Measurements from ENCODE around the gene PDE6B.

The PDE6B gene

DNA sequence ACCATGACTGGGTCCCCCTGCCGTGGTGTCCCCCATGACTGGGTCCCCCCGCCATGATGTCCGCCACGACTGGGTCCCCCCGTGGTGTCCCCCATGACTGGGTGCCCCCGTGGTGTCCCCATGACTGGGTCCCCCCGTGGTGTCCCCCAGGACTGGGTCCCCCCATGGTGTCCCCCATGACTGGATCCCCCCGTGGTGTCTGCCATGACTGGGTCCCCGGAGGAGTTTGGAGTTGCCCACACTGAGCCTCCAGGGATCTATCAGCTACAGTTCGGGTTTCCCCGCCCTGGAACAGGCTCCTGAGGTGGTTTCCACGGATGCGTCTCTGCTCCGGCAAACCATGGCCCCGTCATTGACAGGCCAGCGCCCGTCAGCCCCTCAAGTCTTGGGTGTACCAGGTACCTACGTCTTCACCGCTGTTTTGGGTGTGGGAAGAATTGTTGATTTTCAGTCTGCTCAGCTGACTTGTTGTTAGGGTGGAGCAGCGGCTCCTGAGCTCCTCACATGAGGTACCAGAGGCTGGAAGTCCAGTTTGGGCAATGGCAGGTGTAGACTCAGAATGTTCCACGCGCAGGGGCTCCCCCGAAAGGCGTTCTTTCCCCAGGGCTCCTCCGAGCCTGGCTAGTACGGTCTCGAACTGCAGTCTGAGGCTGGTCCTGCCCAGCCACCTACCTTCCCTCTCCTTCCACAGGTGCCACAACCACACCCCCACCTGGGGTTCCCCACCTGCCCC lies 8.3 kb upstream of the PDE6B start:
- ChIA-PET CTCF (no interaction called here), POLR2A (ENCODE audit: low non-redundant PET) (no interaction called here)
- TF ChIP-seq, protein P1, sequence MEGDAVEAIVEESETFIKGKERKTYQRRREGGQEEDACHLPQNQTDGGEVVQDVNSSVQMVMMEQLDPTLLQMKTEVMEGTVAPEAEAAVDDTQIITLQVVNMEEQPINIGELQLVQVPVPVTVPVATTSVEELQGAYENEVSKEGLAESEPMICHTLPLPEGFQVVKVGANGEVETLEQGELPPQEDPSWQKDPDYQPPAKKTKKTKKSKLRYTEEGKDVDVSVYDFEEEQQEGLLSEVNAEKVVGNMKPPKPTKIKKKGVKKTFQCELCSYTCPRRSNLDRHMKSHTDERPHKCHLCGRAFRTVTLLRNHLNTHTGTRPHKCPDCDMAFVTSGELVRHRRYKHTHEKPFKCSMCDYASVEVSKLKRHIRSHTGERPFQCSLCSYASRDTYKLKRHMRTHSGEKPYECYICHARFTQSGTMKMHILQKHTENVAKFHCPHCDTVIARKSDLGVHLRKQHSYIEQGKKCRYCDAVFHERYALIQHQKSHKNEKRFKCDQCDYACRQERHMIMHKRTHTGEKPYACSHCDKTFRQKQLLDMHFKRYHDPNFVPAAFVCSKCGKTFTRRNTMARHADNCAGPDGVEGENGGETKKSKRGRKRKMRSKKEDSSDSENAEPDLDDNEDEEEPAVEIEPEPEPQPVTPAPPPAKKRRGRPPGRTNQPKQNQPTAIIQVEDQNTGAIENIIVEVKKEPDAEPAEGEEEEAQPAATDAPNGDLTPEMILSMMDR (conservative IDR thresholded peaks at IDR 0.05; ENCODE audit: low read depth) = no peak
- DNase-seq (ENCODE audit: low spot score) = no peak
- no peak overlapping the region for H3K27ac ChIP-seq

DNA sequence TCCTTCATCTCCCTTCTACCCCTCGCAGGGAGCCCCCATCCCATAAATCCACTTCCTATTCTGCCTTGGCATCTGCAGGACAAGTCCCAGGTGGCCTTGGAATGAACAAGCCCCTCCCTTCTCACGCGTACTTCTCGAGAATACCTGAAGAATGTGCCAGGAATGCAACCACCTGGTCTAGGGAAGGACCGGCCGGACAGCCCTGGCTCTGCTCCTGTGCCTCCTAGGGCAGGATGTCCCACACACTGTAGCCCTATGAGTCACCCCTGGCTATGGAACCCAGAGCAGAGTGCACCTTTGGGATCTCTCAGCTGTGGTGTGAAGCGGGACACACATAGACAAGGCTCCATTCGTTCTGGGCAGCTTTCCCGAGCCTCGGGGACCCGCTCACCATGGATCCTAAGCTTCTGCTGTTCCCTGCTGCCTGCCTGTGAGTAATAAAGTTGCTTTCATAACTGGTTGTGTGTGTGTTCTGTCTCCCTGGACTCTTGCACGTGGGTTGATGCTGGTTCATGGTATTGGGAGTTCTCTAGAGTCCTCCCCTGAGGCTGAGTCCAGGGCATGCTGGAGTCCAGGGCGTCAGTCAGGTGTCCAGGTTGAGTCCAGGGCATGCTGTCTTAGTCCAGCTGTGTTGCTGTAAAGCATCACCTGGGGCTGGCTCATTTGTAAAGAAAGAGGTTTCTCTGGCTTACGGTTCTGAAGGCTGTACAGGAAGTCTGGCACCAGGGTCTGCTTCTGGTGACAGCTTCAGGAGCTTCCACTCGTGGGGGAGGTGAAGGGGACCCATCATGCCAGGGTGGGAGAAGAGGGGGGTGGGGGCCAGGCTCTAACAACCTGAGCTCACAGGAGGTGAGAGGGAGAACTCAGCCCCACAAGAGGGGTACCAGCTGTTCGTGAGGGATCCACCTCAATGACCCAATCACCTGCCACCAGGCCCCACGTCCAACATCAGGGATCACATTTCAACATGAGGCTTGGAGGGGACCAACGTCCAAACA lies 7.4 kb upstream of the PDE6B start:
- peak; percentile 49 for DNase-seq (ENCODE audit: low spot score)
- ChIA-PET CTCF (no interaction called here), POLR2A (ENCODE audit: low non-redundant PET) (no interaction called here)
- TF ChIP-seq, protein P1 (conservative IDR thresholded peaks at IDR 0.05; ENCODE audit: low read depth) = no peak
- H3K27ac ChIP-seq = no peak overlapping the region

DNA sequence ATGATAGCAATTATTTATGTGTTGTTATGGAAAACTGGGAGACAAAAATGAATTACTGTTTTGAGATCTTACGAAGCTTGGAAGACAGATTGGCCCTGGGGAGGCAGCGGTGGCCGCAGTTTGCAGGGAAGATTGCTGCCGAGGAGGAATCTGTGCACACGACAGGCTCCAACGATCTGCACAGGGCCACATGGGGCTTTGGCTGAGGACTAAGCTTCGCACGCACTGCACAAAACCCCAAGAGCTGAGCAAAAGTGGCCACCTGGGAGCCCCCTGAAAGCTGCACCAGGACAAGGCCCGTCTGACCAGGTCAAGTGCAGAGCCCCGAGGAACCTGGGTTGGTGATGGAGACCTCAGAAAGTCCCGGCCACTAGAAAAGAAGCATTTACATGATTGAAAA lies 5.2 kb upstream of the PDE6B start:
- POLR2A ChIA-PET (ENCODE audit: low non-redundant PET) = no interaction called here
- TF ChIP-seq, protein P1 (conservative IDR thresholded peaks at IDR 0.05; ENCODE audit: low read depth) = no peak
- CTCF ChIA-PET = interaction anchor here (0.6 kb wide), 1 partner anchor 54 kb away, joined by 4 read pairs; no protein-coding TSS in a partner anchor
- H3K27ac ChIP-seq = no peak overlapping the region
- no peak for DNase-seq (ENCODE audit: low spot score)

DNA sequence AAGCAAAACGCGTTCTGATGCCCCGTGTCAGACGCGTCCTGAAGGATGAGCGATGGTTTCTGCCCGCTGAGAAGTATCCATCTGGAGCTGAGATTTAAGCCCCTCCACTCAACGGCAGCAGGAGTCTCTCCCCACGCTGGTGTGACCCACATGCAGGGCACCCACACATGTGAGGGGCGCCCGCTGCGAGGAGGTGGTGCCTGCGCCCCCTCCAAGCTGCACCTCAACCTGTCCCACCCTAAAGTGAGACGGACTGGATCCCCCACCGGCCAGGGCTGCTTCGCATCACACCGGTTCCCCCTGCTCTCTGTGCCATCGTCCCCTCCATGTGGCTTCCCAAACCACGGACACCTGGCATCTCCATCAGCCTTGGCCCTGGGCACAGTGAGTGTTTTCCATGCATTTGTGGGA lies 4.5 kb upstream of the PDE6B start:
- H3K27ac ChIP-seq = no peak overlapping the region
- no peak for DNase-seq (ENCODE audit: low spot score)
- POLR2A ChIA-PET (ENCODE audit: low non-redundant PET) = no interaction called here
- TF ChIP-seq, protein P1 (conservative IDR thresholded peaks at IDR 0.05; ENCODE audit: low read depth) = no peak
- CTCF ChIA-PET = no interaction called here

DNA sequence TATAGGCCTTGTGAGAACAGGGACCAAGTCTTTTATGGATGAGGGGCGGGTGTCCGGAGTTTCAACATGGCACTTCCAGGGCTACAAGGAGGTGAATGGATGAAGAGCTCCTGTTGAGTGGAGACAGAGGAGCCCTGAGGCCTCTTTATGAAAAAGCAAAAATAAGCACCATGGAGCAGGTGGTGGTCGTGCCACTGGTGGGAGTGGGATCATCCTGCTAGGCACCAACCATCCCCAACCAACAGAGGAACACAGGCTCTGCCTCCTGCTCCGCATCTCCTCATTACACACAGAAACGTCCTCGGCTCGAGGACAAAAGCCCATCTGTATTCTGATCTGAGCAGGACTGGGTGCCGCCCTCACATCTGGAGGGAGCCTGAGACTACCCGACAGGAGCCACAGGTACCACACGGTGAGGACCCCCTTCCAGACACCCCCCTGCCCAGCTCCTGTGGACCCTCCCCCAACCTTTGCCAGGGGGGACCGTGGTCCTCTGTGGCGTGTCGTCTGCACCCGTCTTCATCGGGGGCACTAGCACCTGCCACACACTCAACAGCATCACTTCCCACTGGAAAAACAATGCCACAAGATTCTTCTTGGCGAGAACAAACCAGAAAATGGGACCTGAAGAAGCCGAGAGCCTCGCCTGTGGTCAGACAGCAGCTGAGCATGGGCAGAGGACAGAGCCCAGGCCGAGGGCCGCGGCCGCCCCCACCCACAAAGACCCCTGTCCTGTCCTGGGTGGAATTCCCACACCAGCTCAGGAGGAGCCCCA lies 3.9 kb upstream of the PDE6B start:
- TF ChIP-seq, protein P1 (conservative IDR thresholded peaks at IDR 0.05; ENCODE audit: low read depth) = no peak
- no peak for DNase-seq (ENCODE audit: low spot score)
- no peak overlapping the region for H3K27ac ChIP-seq
- ChIA-PET CTCF (no interaction called here), POLR2A (ENCODE audit: low non-redundant PET) (no interaction called here)
